NCI-H82 (cell line): Measurements from ENCODE around the gene TCF20.

ENCODE experiments used
- DNase-seq: peaks from one replicate; lab custom pipeline; 2025; lab: John Stamatoyannopoulos, UW

Gene TCF20

DNA sequence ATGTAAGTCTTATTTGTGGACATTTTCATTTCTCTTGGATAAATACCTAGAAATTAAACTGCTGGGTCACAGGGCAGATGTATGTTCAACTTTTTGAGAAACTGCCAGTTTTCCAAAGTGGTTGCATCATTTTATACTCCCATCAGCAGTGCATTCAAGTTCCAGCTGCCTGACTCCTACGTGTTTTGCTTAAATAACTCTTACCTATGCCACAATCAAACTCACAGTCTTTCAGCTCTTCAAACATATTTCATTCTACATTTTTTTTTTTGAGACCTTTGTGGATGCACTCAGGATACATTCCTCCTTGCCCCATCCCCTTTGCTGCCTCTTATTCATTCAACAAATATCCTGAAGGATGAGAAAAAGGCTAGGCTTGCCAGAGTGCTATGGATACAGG is 9.2 kb downstream of the TCF20 start:
- DNase-seq = no peak

- DNase-seq = no peak
These were observed 12.3 kb downstream of the TCF20 start for GRCh38 chr22:42258126-42258525.

DNA sequence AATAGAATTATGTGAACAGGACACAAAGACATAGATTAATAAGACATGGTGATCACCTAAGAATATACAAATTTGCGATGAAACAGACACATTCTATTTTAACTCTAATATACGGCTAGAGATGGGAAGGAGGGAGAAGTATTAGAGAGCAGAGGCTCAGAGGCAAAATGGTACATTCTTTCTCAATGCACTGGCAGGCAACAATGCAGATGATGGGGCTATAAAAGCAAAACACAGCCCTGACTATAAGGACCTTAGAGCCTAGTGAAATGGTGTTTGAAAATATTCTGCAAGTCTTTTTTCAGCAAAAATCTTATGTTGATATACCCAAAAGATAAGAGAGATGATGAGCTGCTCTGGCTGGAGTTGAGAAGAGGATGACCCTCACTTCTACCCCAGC is 13.1 kb downstream of the TCF20 start:
- no peak for DNase-seq

DNA sequence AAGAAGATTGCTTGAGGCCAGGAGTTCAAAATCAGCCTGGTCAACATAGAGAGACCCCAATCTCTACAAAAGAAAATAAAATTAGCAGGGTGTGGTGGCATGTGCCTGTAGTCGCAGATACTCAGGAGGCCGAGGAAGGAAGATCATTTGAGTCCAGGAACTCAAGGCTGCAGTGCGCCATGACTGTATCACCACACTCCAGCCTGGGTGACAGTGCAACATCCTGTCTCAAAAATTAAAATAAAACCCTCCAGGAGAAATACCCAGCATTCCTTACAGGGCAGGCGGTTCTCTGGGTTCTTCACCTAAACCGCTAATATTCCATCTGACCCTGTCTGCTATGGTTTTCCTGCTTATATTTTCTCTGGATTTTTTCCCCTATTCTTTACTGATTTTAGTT is 13.5 kb downstream of the TCF20 start:
- no peak for DNase-seq

- no peak for DNase-seq
These were observed 14.2 kb downstream of the TCF20 start for GRCh38 chr22:42256220-42256619.

GRCh38 chr22:42249831-42250230 is 20.6 kb downstream of the TCF20 start:
- no peak for DNase-seq

DNA sequence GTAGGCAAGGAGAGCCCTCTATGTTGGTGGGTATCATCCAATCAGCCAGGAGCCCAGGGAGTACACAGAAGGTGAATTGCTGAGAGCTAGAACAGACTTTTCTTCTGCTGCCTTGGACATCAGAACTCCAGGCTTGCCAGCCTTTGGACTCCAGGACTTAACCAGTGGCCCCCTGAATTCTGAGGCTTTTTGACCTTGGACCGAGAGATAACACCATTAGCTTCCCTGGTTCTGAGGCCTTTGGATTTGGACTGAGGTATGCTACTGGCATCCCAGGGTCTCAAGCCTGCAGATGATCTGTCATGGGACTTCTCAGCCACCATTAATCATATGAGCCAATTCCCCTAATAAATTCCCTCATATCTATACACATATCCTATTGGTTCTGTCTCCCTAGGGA is 21.5 kb downstream of the TCF20 start:
- DNase-seq = no peak

DNA sequence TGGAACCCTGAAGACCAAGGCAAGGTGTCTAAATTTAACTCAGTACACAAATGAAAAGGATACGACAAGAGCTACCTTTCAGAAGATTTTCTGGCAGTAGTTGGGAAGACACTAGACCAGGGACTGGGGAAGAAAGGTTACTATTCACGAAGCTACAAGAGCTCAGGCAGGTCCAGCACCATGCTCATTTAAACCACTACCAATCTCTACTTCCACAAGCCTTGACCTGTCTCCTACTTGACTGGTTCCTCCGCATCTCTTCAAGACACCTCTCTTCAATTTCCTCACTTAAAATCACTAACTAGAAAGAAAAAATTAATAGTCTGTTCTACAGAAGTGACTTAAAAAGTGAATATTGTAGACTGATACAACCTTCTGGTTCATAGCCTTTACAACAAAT is 22.9 kb downstream of the TCF20 start:
- DNase-seq = no peak

- no peak for DNase-seq
These were observed 26.7 kb downstream of the TCF20 start for GRCh38 chr22:42243802-42244060.

GRCh38 chr22:42236848-42237247 is 33.6 kb downstream of the TCF20 start:
- DNase-seq = no peak

- peak; percentile 3 for DNase-seq
These were observed 34.2 kb downstream of the TCF20 start for GRCh38 chr22:42236268-42236667.

DNA sequence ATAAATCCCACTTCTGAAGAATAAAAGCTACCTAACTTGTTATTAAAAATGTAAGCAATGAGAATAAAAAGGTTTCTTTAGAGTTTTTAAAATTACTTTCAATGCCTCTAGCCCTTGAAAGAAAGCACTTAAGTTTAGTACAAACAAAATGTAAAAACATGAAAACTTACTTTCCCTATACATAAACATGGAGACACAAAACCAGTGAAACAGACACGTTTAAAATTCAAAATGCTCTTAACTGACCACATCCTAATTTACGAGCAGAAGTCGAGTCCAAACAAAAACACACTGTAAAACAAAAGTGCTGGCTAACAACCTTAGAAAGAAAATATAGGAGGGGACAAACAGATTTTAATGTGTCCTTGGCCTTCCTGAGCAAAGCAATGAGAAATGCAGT is 36.6 kb downstream of the TCF20 start:
- no peak for DNase-seq

DNA sequence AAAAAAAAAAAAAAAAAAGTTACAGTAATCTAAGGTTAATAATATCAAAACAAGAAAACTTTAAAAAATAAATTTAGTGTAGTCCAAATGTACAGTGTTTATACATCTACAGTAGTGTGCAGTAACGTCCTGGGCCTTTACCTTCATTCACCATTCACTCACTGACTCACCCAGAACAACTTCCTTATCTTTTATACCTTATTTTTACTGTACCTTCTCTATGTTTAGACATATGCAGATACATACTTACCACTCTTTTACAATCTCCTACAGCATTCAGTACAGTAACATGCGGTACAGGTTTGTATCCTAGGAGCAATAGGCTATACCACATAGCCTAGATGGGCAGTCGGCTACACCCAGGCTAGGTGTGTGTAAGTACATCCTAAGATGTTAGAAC is 38.5 kb downstream of the TCF20 start:
- DNase-seq = no peak

DNA sequence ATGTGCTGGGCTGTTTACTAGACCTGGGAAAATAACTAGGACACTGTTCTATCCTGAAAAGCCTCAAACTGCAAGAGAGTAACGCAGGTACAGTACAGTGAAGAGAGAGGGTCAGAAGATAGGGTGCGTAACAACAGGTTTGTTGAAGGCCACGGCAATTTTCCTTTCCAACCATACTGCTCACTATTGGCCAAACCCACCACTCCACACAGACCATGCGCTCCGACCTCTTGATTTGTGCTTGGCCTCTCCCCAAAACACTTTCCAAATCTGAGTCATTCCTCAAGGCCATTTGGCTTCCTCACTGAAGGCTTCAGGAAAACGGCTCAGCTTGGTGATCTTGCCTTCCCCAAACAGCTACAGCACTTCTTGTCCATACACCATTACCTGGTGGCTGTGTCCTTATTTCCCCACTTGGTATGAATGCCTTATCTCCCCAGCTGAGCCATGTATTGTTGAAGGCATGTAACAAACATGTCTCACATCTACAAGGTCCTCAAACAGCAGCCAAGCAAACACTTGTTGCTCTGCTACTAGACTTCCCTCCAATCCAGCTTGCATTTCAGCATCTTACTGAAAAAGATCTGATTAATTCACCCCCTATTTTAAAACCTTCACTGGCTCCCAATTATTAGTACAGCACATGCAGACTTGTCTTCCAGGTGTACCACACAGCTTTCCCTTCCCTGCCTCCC is 40.9 kb downstream of the TCF20 start:
- no peak for DNase-seq

DNA sequence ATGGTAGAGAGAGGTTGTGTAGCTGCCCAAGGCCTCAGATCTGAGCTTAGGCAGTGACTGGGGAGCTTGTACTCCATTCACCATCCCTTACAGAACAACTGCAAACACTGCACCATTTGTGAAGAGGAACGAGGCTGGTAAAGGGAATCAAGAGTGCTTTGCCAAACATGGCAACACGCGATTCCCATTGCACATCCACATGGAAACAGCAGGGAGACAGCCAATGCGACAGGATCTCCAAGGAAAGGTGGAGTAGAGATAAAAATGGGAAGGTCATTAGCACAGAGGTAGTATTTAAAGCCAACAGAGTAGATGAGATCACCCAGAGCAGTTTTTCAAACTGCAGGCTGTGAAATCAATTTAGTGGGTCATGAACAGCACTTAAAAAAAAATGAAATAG is 42.0 kb downstream of the TCF20 start:
- DNase-seq = no peak

- DNase-seq = no peak
These were observed 43.0 kb downstream of the TCF20 start for GRCh38 chr22:42227435-42227834.

DNA sequence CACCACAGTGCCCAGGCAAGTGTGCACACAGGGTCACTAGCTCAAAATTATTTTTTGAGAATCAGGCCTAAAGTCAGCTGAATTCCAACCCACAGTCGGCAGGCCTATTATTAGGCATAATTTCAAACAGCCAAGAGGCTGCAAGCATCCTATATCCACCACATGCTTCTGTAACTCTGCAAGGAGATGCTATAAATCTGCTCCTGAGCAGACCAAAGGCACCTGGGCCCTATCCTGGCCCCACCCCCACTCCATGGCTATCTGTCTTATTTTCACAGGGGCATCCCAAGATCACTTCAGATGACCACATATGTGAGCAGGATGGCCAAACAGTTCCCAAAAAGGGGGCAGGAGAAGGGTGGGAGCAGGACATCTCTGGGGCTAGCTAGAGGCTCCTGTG is 44.6 kb downstream of the TCF20 start:
- DNase-seq = no peak

GRCh38 chr22:42222140-42222539 is 48.3 kb downstream of the TCF20 start:
- no peak for DNase-seq
